ENCODE measurements around the gene EFCC1. TPM values are rescaled to one million over a fixed set of nuclear protein-coding genes. Genes with fewer than 3 reads are reported as not detected.

Gene EFCC1
- total RNA-seq, 2 experiments from 2014 or later, result not detected

- H2AFZ ChIP-seq (ENCODE audit: low read length), result 0 out of 2 replicates have a peak overlapping the region, but pooled peaks have one; percentile 39
- POLR2A ChIA-PET, result interaction anchor here (1.3 kb wide), 1 partner anchor 9 kb away, joined by 5 read pairs; no protein-coding TSS in a partner anchor
- H3K4me3 ChIP-seq (ENCODE audit: low read depth, low read length, poor library complexity, severe bottlenecking), result no peak overlapping the region
- H3K4me1 ChIP-seq (ENCODE audit: insufficient read depth, low read length, poor library complexity, severe bottlenecking), result peaks cover 15% of the 10 kb centered on the region
- no peaks in the 10 kb centered on the region for H3K9me3 ChIP-seq (ENCODE audit: low read length)
- TF ChIP-seq EZH2phosphoT487 (IDR thresholded peaks at IDR 0.05; ENCODE audit: borderline replicate concordance, low read depth, low read length) (no peak), CTCF (conservative IDR thresholded peaks at IDR 0.05; ENCODE audit: low read length) (no peak)
- no peaks in the 10 kb centered on the region for H3K9me2 ChIP-seq (ENCODE audit: insufficient read depth, low read length)
- intact Hi-C loops (cut with micrococcal nuclease; ENCODE audit: unreplicated experiment), result no loop called here
- CTCF ChIA-PET (ENCODE audit: unreplicated experiment), result no interaction called here
- no peak overlapping the region for H3K27ac ChIP-seq (ENCODE audit: low read depth, low read length, poor library complexity, severe bottlenecking)
- no peak for DNase-seq (ENCODE audit: low spot score)
- no peaks in the 10 kb centered on the region for H4K20me1 ChIP-seq (ENCODE audit: insufficient read depth, low read length)
- BruUV-seq (replicated peaks), result no TSS peak
- no peaks in the 10 kb centered on the region for H3K79me2 ChIP-seq (ENCODE audit: insufficient read depth, low read depth, low read length)
- H3K4me2 ChIP-seq (ENCODE audit: low read length), result no peak overlapping the region
- H3K36me3 ChIP-seq (ENCODE audit: insufficient read depth, low read length), result no peaks in the 10 kb centered on the region
Measured at GRCh38 chr3:129059311-129059958, 58.3 kb downstream of the EFCC1 start.

GRCh38 chr3:129060276-129061022 lies 59.3 kb downstream of the EFCC1 start, which contains the start of gene GP9:
Gene GP9, plus strand, starts transcription at chr3:129060779. Its CDS starts 961 bp downstream, at chr3:129061740.
- BruUV-seq (replicated peaks), result no TSS peak
- no peaks in the 10 kb centered on the region for H3K9me3 ChIP-seq (ENCODE audit: low read length)
- no peak within 1 kb of the TSS for H3K27ac ChIP-seq (ENCODE audit: low read depth, low read length, poor library complexity, severe bottlenecking)
- H3K4me2 ChIP-seq (ENCODE audit: low read length), result no peak within 1 kb of the TSS
- peaks cover 15% of the 10 kb centered on the region for H3K4me1 ChIP-seq (ENCODE audit: insufficient read depth, low read length, poor library complexity, severe bottlenecking)
- ChIA-PET POLR2A (interaction anchor here (0.6 to 1.3 kb wide), 4 partner anchors 8 to 193 kb away, joined by 3 to 5 read pairs (median 4); no protein-coding TSS in a partner anchor), CTCF (ENCODE audit: unreplicated experiment) (no interaction called here)
- H3K9me2 ChIP-seq (ENCODE audit: insufficient read depth, low read length), result no peaks in the 10 kb centered on the region
- no peak within 1 kb of the TSS for H3K4me3 ChIP-seq (ENCODE audit: low read depth, low read length, poor library complexity, severe bottlenecking)
- no peaks in the 10 kb centered on the region for H3K36me3 ChIP-seq (ENCODE audit: insufficient read depth, low read length)
- TF ChIP-seq CTCF (conservative IDR thresholded peaks at IDR 0.05; ENCODE audit: low read length) (no peak), EZH2phosphoT487 (IDR thresholded peaks at IDR 0.05; ENCODE audit: borderline replicate concordance, low read depth, low read length) (no peak)
- intact Hi-C loops (cut with micrococcal nuclease; ENCODE audit: unreplicated experiment), result no loop called here
- H2AFZ ChIP-seq (ENCODE audit: low read length), result no peak within 1 kb of the TSS
- DNase-seq (ENCODE audit: low spot score), result no peak
- H3K79me2 ChIP-seq (ENCODE audit: insufficient read depth, low read depth, low read length), result no peaks in the 10 kb centered on the region
- no peaks in the 10 kb centered on the region for H4K20me1 ChIP-seq (ENCODE audit: insufficient read depth, low read length)

Data from OCI-LY7 (cell line).